AML-193 (cell line): Measurements from ENCODE around the gene RIIAD1.
A peak's percentile ranks its signal among the peaks of the same experiment; 100 is the strongest.
"Not testable (repeated sequence)": the region's sequence is repeated elsewhere in the genome, so short reads cannot be mapped to it uniquely, and the experiment has no call there.

Experiments
- DNase-seq, 2 experiments: peaks; one replicate each; lab custom pipeline; 2025; lab: John Stamatoyannopoulos, UW

Gene RIIAD1, protein sequence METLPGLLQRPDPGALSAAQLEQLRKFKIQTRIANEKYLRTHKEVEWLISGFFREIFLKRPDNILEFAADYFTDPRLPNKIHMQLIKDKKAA

DNA sequence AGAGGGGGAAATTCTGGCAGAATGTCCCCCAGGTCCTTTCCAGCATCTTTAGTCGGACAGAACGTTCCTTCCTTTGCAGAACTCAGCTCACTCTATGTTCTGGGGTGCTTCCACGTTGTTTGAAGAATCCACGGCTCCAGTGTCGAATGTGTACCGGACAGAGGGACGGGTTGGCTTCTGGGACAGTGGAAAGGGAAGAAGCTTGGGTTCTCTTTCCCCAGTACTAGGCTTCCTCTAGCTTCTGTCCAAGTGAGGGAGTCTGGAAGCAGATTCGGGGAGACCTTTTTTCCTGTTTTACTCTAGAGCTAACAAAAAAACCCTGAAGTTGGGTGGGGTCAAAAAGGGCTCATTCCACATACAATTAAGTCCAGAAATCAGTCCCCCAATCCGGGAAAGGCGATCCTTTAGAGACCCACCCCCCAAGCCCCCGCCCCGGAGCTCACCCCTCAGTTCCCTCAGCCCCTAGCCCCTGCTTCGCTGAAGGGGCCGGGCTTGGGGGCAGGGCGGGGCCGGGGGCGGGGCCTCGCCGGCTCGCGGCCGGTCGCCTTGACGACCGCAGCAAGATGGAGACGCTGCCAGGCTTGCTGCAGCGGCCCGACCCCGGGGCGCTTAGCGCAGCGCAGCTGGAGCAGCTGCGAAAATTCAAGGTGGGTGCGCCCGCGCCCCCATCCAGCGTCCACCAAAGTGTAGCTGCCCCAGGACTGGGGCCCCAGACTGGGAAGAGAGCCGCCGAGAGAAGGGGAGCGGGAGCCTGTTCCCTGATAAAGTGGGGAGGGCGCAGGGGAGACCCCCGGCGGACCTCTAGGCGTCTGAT is at the start of gene RIIAD1:
Gene RIIAD1, plus strand, starts transcription at position 549 of the 814 bp plus-strand sequence. Its CDS starts 15 bp downstream, at position 564.
- no peak for DNase-seq

DNA sequence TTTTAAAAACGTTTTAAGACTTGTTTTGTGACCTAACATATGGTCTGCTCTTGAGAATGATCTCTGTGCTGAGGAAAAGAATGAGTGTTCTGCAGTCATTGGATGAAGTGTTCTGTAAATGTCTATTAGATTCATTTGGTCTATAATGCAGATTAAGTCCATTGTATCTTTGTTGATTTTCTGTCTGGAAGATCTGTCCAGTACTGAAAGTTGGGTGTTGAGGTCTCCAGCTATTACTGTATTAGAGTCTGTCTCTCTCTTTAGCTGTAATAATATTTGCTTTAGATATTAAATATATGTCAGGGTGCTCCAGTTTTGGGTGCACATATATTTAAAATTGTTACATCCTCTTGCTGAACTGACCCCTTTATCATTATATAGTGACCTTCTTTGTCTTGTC is 47.9 kb upstream of the RIIAD1 start:
- DNase-seq, result no peak

DNA sequence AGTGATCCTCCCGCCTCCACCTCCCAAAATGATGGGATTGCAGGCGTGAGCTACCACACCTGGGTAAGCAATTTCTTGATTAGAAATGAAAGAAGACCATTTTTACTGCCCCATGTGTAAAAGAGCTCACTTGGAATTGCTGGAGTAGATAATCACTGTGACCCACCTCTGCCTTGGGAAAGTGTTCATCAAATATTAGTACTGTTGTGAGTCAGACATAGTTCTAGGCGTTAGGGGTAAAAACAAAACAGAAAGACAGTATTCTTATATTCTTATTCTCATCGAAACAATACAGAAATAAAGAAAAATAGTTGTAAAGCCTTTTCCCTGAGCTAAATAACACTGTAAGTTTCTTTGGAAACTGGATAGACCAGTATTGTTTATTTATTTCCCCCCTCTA is 40.9 kb upstream of the RIIAD1 start:
- DNase-seq, result no peak

DNA sequence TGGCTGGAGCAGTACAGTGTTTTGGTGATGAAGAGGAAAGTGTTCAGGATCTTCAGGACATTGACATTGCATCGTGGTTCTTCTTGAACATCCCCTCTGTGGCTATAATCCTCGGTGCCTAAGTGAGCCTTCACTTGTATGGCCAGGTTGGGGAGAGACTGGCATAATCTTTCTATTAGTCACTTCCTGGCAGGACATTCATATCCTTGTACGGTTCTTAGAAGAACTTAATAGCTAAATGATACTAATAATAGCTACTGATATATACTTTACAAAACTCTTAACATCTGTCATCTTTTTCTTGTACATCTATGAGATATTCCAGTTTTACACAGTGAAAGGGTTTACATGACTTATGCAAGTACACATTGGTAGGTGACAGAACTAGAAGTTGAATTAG is 40.5 kb upstream of the RIIAD1 start:
- no peak for DNase-seq

DNA sequence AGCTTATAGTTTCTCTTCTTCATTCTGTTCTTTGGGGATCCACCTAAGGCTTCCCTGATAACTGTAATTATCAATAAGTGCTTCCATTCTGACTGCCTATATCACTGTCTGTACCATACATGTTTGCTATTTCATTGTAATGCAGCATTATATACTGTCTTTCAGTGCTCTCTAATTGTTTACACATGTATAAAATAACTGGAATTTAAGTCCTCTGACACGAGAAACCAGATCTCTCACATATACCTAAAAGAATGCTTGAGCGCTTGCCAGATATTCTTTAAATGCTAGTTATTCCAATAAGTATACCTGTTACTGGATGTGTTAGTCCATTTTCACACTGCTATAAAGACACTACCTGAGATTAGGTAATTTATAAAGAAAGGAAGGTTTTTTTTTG is 39.4 kb upstream of the RIIAD1 start:
- no peak for DNase-seq

DNA sequence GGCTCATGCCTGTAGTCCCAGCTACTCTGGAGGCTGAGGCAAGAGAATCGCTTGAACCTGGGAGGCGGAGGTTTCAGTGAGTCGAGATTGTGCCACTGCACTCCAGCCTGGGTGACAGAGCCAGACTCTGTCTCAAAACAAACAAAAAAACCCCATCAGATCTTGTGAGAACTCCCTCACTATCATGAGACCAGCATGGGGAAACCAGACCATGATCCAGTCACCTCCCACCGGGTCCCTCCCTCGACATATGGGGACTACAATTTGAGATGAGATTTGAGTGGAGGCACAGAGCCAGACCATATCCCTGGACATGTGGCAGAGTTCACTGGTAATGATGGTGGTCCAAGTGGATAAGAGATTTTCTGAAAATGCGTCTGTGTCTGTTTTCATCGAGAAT is 38.4 kb upstream of the RIIAD1 start:
- not testable (repeated sequence) for DNase-seq

DNA sequence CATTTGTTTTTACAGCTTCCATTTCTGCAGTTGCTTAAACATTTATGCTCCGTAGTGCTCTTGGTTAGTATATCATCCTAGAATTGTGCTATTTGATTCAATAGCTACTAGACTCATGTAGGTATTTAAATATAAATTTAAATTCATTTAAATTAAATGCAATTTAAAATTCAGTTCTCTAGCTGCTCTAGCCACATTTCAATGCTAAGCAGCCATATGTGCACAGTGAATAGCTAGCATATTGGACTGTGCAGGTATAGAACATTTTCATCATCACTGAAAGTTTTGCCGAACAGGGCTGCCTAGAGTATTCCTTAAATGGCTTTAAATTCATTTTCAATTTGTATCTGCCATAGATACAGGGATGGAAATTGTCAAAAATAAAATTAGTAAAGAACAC is 37.2 kb upstream of the RIIAD1 start:
- DNase-seq, result no peak

DNA sequence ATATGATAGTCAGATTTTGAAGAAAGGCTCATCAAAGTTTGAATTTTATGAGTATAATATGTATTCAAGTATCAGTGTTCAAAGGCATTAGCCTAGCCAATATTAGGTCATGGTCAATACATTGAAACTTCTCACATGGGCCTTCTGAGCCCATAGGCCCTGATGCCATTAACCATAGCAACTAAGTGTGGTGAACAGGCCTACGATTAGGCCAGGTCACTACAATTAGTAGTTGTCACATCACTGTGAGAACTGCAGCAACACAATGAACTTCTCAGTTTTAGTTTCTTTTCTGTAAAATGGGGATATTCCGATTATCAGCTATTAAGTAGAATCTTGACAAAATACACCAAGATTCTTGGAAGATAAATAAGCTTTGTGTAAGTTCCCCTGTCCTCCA is 34.8 kb upstream of the RIIAD1 start:
- no peak for DNase-seq

DNA sequence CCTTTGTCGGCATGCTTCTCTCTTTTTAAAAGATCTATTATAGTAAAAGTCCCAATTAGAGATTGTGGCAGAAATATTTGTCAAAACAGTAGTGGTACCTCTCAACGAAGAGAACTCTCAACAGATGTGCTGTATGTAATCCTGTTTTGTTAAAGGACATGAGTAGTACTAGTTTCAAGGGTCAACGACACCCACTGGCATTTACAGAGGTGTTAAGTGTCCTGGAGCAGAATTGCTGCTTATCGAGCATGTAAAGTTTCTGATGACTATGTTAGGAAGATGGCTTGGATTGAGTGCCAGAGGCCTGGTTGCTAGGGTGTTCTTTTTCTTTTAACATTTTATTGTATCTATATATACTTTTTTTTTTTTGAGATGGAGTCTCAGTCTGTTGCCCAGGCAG is 31.8 kb upstream of the RIIAD1 start:
- no peak for DNase-seq

DNA sequence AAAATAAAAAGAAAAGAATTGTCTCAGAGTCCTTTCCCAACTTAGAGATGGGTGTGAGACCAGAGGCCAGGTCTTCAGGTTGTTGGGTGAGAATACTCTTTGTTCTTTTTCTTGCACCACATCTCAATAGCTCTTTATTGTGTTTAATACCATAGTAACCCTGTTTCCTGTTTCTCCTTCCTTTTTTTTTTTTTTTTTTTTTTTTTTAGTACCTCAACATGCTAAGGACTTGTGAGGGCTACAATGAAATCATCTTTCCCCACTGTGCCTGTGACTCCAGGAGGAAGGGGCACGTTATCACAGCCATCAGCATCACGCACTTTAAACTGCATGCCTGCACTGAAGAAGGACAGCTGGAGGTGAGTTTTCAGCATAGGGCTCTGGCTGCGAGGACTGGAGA is 29.1 kb upstream of the RIIAD1 start:
- DNase-seq, result peak; percentile 44 to 65

DNA sequence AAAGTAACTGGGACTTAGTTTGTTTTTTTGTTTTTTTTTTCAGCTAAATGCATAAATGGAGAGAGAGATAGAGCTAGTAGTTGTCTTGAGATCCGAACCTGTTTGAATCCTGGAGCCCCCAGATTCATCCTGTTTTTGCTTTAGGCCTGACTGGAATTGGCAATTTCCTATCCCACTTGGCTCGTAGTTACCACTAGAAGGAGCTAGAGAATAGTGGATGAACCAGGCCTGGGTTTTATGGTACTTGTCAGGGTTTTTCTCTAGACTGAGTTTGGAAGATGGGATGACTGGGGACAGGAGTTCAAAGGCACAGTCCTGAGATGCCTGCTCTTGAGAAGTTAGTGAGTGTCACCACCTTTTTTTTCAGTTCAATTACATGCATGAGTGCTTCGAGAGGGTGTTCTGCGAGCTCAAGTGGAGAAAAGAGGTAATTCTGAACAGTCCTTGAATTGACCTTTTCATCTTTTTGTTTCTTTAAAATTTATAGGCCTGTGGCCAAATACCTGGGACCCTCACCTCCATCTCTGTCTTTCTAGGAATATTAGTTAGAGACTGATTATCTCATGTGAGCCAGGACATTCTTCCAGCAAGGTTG is 28.2 kb upstream of the RIIAD1 start:
- peak; percentile 30 to 38 for DNase-seq

DNA sequence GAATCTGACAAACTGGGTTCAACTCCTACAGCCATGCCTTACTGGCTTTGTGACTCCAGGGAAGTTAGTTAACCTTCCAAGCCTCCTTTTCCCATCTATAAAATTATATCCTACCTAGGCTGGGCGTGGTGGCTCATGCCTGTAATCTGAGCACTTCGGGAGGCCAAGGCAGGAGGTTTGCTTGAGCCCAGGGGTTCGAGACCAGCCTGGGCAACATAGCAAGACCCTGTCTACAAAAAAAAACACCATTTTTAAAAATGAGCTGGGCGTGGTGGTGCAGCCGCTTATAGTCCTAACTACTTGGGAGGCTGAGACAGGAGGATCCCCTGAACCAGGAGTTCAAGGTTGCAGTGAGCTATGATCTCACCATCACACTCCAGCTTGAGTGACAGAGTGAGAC is 19.8 kb upstream of the RIIAD1 start:
- no peak for DNase-seq

DNA sequence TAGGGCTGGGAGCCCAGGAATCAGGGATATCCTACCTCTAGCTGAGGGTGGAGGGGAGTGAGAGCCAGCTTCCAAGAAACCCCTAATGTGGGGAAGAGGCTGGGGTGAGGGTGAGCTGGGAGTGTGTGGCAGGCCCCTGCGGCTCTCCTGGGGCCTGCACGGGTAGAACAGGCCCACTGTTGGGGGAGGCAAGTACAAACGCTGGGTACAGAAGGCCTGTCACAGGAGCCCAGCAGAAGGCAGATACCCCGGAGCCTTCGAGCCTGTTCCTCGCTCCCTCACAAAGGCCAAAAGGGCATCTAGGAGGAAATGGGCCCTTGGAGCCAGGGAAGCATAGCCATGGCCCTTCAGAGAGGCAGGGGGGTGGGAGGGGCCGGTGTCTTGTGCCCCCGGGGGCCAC is 18.4 kb upstream of the RIIAD1 start:
- DNase-seq, result no peak

DNA sequence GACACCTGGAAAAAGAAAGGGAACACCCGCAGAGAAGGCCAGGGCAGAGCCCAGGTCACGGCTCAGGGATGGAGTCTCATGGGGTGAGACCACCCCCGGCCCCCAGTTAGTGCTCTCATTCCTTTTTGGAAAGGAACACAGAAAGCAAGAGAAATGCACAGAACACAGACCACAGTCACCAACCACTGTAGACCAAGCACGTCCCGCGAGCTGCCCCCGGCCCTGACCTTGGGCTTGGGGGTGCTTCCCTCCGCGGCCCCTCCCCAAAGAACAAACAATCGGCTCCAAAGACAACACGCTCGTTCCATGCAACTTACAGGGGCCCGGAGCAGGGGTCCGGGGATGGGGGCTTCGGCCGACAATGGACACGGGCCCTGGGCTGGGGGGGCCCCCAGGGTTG is 17.5 kb upstream of the RIIAD1 start:
- no peak for DNase-seq

DNA sequence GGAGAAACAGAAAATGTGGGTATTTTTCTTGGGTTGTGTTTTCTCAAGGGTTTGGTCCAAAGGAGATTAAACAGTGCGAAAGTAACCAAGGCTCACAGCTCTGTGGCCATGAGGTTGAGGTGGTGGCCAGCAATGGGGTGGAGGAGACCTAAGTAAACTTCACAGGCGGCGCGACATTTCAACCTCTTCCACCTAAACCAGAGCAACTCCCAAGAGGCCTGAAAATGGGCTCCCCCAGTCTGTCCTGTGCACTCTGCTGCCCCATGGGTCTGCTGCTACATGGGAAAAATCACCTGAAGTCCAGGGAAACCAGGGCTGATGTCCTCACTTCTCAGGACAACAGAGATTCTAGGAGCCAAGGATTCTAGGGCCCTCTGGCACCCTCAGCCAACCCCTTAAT is 17.1 kb upstream of the RIIAD1 start:
- no peak for DNase-seq

DNA sequence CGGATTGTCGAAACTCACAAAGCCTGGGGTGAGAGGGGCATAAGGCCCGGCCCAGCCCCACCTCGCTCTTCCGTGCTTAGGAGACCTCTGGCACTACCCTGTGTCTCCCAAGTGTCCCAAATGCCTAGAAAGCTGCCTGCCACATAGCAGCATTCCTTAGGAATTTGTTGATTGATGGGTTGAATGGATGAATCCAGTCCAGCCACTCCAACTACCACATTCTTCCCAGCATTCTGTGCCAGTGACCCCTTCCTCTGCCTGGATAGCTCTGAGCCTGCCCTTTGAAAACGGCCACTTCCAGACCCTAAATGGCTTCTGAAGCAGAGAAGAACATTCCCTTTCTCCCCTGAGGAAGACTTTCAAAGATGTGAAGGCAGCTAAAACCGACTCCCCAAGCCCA is 16.2 kb upstream of the RIIAD1 start:
- DNase-seq, result no peak

DNA sequence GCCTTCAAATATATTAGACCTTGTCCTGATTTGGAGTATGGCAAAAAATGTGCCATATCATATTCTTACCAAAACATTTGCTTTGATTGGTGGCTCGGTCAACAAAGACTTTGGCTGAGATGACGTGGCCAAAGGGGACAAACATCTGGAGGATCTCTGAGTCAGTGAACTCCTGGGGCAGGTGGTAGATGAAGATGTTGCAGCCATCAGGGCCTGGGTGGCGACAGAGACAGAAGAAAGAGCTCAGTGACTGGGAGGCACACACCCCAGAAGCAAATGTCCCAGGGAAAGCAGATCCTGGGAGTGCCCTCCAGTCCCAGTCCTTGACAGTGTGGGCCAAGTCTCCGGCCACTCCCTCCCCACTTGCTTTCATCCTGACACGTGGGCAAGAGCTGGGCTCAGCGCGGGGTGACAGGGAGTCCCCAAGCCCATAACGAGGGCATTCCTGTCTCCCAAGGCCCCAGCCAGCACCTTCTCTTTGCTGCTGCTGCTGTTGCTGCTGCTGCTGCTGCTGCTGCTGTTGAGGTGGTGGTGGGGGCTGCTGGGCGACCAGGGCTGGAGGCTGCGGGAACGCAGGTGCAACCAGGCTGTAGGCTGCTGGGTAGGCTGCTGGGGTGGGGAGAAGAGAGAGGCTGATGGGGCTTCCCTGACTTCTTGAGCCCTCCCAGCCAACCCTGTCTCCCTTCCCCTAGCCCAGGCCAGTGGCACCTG is 15.4 kb upstream of the RIIAD1 start:
- no peak for DNase-seq

DNA sequence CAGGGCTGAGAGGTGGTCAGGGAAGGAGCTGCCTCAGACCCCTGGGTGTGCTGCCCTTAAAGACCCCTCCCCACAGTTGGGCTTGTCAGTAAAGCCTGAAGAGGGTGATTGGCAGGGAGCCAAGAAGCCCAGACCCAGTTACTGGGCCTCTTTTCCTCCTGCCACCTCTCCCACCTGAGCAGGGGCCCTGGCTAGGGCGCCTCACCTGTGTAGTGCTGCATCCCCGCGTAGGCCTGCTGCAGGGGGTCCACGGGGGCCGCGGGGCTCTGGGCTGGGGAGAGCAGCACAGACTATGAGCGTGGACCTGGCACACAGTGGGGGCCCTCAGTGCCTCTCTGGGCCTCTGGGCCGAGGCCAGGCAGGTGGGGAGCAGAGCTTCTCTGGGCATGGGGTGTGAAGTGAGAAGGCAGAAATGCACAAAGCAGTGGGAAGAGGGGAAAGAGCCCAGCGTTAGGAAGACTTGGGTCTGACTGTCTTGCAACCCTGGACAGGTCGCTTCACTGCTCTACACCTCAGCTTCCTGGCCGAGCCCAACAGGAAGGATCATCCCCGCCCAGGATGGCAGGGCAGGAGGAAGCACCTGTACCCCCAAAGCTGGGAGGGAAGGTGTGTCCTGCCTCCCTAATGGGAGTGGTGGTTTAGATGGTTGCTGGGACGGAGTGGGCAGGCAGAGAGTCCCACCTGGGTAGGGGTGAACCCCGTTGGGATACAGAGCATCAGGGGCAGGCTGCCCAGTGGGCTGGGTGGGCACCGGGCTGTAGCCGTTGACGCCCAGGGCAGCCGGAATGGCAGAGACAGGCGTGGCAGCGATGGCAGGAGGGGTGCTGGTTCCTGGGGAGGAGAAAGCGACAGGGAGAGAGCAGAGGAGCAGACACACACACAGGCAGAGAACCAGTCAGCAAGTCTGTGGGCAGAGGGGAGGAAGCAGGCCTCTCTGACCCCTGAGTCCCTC is 14.6 kb upstream of the RIIAD1 start:
- no peak for DNase-seq

DNA sequence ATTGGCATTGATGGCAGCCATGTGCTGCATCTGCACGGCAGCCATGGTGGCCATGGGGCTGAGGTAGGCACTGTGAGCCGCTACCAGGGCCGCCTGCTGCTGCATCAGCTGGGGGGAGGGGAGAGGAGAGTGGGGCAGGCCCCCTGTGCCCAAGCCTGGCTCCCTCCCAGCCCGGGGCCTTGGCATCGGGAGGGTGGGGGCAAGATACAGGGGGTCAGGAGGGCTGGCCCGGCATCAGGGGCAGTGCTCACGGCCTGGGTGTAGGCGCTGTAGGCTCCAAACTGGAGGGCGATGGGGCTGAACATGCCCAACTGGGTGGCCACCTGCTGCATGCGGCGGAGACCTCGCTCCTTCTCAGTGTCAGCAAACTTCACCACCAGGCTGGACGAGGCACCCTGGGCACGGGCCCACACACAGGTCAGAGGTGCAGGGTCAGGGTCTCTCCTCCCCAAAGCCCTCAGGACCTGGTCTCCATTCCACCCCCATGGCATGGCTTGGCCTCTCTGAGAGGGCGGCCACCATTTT is 13.7 kb upstream of the RIIAD1 start:
- no peak for DNase-seq

DNA sequence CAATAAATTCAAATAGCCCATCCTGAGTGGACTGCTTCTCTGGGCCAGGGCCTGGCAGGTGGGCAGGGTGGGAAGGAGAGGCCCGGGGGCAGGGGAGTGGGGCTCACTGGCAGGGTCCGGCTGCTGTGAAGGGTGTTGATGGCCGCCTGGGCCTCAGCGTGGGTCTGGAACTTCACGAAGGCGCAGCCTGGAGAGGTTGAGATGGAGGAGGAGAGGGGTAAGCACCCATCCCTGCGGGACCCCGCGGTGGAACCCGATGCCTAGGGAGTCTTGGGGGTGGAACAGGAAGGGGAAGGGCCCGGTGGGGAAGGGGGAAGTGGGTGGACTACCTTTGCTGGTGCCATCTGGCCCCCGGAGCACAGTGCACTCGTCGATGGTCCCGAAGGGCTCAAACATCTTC is 12.4 kb upstream of the RIIAD1 start:
- DNase-seq, result no peak

DNA sequence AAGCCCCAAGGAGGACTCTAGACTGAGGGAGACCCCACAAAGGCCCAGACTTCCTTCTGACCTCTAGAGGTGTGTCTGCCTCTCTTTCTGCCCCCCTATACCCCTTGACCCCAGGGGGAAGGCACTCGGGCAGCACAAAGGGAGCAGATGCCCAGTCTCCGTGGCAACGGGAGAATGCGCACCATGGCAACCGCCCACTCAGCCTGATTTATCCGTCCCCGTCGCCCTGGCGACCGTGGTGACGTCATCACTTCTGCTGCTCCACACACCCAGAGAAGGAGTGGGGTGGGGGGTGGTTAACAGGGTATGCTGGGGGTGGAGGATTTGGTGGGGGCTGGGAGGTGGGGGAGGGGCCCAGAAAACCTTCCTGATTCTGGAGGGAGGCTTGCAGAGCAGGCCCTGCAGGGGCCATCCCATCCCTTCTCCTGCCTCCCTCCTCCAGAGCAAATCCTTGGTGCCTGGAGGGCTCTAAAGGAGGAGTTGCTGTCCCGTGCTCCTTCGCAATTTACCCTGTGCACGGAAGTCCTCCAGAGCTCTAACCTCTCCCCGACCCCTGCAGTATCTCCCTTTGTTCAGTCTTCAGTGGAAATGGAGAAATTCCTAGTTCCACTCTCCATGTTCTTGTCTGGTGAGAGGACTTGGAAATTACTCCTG is 11.0 kb upstream of the RIIAD1 start:
- no peak for DNase-seq
